ENCODE data around the gene HHAT.

GRCh38 chr1:210652329-210652954, 323.7 kb downstream of the HHAT start:
- TF ChIP-seq, protein P1, sequence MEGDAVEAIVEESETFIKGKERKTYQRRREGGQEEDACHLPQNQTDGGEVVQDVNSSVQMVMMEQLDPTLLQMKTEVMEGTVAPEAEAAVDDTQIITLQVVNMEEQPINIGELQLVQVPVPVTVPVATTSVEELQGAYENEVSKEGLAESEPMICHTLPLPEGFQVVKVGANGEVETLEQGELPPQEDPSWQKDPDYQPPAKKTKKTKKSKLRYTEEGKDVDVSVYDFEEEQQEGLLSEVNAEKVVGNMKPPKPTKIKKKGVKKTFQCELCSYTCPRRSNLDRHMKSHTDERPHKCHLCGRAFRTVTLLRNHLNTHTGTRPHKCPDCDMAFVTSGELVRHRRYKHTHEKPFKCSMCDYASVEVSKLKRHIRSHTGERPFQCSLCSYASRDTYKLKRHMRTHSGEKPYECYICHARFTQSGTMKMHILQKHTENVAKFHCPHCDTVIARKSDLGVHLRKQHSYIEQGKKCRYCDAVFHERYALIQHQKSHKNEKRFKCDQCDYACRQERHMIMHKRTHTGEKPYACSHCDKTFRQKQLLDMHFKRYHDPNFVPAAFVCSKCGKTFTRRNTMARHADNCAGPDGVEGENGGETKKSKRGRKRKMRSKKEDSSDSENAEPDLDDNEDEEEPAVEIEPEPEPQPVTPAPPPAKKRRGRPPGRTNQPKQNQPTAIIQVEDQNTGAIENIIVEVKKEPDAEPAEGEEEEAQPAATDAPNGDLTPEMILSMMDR (conservative IDR thresholded peaks at IDR 0.05), result no peak
- TF ChIP-seq ZFX (IDR thresholded peaks at IDR 0.05), result no peak
